ENCODE results near the gene TUSC2.

GRCh38 chr3:50373146-50374051 lies 45.4 kb upstream of the TUSC2 start:
- no peak for TF ChIP-seq CTCF (IDR thresholded peaks at IDR 0.05)
- no peak for TF ChIP-seq POLR2A (IDR thresholded peaks at IDR 0.05)

All from testis (tissue), 2 donors.